ENCODE results near the gene UBXN6.

Gene UBXN6

DNA sequence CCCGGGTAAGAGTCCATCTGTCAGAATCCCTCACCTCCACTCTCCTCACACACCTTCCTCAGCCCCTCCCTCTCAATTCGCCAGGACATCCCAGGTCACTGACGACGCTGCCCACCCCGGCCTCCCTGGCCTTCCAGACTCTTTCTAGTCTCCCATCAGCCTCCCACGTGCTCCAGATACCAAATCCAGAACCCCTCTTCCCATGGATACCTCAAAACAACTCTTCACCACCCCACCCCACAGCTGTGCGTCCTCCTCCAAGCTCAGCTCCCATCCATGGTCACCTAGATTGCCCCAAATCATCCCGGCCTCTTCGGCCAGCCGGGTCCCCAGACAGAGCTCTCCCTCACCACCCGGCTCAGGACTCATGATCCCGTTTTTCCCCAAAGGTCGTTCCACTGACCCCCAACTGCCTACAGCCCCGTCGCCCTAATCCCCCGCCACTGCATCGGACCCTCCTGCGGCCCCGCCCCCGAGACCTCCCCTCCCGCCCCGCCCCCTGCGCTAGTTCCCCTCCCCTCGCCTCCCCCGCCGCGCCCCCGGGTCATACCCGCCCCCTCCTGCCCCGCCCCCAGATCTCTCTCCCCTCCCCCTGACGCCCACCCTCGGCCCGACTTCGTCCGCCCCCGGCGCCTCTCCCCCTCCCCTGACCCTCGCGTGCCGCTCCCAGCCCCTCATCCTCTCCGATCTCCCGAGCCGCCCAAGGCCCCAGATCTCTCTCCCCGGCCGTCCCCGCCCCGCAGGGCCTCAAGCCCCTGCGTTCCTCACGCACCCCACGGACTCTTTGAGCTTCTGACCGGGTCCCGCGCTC, 546 bp downstream of the UBXN6 start:
- no peak for DNase-seq (ENCODE audit: low read depth in 1 of 2, low spot score in 1 of 2)

DNA sequence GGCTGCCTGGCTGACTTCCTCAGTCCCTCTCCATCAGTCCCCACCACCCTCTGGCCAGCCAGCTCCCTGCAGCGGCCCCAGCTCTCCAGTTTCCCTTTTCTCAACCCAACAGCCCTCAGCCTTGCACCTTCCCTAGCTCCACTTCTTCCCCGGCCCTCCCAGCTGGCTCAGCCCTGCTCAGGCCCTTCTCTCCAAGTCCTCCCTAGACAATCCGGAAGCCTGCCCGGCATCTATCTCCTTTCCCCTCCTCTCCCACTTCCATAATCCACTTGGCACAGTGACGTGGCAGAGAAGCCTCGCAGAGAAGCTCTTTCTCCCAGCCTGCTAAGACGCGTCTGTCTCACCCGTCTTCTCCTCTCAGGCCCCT, 1.1 kb downstream of the UBXN6 start:
- DNase-seq (ENCODE audit: low read depth in 1 of 2, low spot score in 1 of 2): no peak

- no peak for DNase-seq (ENCODE audit: low read depth in 1 of 2, low spot score in 1 of 2)
These were observed 1.7 kb downstream of the UBXN6 start for GRCh38 chr19:4455719-4456475.

DNA sequence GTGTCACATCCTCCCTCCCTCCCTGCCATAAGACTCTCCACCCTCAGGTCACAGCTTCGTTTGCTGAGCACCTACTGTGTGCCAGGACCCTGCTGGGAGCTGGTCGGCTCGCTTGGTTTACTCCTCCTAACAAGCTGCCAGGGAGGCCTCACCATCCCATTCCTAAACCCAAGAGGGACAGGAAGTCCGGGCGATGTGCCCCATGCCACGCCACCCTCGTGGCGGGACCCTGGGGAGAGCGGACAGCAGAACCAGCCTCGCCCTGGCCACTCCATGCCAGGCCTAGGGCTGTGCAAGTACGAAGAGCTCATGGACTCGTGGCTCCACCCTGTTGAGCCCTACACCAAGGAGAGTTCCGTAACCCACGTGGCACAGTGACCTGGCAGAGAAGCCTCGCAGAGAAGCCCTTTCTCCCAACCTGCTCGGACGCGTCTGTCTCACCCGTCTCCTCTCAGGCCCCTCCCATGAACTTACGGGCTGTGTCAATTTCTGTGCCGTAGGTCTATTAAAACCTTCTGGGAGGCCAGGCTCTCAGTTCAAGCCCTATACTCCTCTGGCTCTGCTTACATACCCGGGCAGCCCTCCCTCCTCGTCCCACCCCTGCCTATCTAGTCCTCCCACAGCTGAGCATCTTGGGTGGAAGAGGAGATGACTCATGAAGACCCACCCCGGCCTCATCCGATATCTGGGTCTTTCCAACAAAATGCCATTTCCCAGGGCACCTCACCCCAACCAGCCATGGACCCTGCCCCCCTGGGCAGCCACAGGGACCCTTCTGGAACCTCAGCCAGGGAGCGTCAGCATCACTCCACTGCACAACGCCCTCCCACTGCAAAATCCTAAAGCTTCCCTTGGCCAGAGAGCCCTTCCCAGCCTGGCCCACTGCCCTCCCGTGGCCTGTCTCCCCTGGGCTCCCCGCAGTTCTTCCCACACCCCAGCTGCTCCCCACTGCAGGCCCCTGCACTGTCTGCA, 2.6 kb downstream of the UBXN6 start:
- no peak for DNase-seq (ENCODE audit: low read depth in 1 of 2, low spot score in 1 of 2)

DNA sequence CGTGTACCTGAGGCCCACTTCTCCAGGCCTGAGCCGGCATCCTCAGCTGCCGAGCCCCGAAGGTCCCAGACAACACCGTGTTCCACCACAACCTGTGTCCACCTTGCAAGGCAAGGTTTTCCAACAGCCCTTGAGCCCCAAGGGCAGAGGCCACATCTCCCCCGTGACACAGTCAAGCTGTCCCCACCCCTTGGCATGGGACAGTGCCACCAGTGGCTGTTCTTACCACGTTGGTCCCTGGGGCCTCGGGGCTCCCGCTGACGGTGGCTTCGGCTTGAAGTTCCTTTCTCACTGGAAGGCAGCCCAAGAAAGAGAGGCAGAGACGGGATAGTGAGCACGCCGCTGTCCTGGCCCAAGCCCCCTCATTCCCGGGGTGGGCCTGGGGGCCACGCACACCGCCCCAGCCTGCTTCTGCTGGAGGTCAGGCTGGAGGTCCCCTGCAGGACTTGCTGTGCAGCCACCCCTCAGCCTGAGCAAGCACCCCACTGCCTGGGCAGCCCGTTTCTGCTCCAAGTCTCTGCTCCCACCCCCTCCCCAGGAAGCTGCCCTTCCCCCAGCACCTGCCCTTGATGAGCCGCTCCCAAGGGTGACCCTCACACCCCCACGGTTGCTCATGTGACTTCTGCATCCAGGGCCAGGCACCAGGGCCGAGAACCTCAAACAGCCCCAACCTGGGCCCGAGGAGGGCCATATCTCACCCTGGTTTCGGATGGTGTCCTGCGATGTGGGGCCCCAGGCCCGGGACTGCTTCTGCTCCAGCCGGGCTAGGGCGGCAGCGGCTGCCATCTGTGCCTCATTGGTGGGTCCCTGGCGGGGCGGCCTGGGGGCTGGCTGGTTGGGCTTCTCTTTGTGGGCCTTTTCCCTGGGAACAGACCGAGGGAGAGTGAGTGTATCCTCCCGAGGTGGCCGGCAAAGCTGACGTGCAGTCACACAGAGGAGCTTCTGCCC, 4.1 kb downstream of the UBXN6 start:
- no peak for DNase-seq (ENCODE audit: low read depth in 1 of 2, low spot score in 1 of 2)

DNA sequence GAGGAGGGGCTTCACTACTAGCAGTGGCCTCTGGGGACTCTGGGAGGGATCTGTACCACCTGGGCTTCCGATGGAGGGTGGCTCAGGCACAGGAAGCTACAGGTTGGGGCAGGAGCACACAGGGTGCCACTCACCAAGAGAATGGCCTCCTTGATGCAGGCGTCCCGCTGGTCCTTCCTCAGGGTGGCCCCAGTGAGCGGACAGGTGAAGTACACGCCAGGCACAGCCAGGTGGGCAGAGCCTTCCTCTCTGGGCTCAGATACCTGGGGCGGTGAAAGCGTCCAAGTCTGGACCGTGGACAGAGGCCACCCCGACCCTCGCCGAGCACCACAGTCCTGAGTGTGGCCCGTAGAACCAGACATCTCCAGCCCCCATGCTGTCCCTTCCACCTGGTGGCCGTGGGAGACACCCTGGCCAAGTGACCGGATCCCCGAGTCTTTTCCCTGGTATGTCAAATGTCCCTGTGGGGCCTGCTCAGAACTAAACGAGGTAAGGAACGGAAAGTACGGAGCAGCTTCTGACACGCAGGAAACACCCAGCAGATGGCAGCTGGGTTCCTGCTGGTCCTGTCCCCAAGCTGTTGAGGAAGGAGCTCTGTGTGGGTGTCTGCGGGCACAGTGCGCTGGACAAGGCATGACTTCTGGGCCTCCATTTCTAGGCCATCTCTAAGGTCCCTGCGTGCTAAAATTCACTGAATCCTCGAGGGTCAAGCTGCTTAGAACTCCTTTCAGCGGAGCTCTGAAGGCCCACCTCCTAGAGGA, 5.2 kb downstream of the UBXN6 start:
- no peak for DNase-seq (ENCODE audit: low read depth in 1 of 2, low spot score in 1 of 2)

DNA sequence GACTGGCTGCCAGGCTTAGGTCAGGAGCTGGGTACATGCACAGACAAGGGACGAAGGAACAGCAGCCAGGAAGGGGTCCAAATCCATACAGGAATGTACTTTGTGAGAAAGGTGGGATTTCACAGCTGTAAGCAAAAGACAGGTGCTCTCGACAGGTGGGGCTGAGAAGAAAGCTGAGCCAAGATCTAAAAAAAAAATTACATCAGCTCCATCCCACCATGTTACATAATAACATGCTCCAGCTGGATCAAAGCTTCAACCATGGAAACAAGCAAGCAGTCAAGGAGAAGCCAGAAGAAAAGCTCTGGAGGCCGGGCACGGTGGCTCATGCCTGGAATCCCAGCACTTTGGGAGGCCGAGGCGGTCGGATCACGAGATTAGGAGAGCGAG, 8.0 kb downstream of the UBXN6 start:
- DNase-seq (ENCODE audit: low read depth in 1 of 2, low spot score in 1 of 2): no peak

GRCh38 chr19:4449022-4449638, 8.5 kb downstream of the UBXN6 start:
- no peak for DNase-seq (ENCODE audit: low read depth in 1 of 2, low spot score in 1 of 2)

- DNase-seq (ENCODE audit: low read depth in 1 of 2, low spot score in 1 of 2): no peak
These were observed 9.2 kb downstream of the UBXN6 start for GRCh38 chr19:4448147-4448985.

- DNase-seq (ENCODE audit: low read depth in 1 of 2, low spot score in 1 of 2): no peak
These were observed 10.1 kb downstream of the UBXN6 start for GRCh38 chr19:4447327-4448146.

DNA sequence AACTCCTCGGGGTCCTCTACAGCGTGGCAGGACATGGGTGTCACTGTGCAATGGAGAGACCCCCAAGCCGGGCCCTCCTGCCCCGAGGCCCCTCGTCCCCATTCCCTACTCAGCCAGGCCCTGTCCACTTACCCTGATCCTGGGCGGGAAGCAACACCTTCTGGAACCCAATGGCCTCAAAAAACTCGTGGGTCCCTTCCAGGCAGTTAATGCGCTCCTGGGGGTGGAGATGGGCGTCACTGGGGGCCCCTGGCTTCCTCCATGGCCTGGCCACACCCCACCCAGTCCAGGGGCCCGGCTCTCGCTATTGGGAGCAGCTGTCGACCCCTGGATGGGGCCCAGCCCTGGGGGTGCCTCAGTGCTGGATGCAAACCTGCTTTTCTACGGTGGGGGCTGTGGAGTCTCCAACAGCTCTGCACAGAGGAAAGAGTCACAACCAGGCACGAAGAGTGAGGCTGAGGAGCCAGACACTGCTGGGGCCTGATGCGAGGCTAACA, 10.8 kb downstream of the UBXN6 start:
- DNase-seq (ENCODE audit: low read depth in 1 of 2, low spot score in 1 of 2): no peak

GRCh38 chr19:4445963-4446703, 11.5 kb downstream of the UBXN6 start:
- no peak for DNase-seq (ENCODE audit: low read depth in 1 of 2, low spot score in 1 of 2)

- DNase-seq (ENCODE audit: low read depth in 1 of 2, low spot score in 1 of 2): no peak
These were observed 12.5 kb downstream of the UBXN6 start for GRCh38 chr19:4444765-4445741.

DNA sequence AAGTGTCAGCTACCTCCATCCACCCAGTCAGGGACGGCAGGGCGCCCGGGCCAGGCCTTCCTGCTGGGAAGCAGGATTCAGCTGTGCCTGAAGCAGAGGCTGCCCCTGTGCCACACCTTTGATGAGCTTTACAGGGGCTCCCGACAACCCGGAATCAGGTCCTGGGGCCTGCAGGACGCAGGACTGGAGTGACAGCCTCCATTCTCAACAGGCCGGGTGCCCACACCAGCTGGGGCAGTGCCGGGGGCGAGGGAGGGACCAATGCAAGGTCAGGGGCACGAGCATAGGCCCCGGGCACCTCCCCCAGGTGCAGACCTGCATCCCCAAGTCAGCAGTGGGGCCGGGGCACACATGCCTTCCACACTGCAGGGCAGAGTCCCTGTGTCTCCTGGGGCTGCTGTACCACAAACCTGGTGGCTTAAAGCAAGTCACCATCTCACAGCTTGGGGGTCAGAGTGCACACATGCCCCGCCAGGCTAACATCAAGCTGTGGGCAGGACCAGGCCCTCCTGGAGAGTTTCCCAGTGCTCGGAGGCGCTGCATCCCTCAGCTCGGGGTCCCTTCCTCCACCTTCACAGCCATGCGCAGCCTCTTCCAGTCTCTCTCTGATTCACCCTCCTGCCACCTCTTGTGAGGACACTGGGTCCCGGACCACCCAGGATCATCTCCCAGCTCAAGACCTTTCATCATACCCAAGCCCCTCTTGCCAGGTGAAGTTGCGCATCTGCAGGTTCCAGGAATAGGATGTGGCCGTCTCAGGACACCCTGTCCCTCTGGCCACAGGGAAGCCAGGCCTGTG, 13.4 kb downstream of the UBXN6 start:
- DNase-seq (ENCODE audit: low read depth in 1 of 2, low spot score in 1 of 2): no peak

DNA sequence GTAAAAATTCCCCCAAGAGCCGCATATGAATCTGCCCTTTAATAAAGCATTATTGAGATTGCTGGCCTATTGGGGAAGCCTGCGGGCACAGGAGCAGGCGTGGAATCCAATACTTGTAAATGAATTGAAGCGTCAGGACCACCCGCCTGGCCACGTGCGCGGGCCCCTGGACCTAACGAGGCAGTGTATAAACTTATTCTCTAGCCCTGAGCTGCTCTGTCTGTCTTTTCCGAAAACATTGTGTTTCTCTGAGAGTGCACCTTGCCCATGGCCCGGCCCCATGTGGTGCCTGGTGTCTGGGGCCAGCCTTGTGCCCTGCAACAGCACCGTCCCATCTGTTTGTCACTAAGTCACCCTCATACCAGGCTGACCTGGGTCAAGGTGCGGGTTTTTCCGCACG, 14.4 kb downstream of the UBXN6 start:
- DNase-seq (ENCODE audit: low read depth in 1 of 2, low spot score in 1 of 2): no peak

All from stimulated activated CD4-positive, alpha-beta T cell treated with anti-CD3 and anti-CD28 coated beads, Interleukin-15, amount 100 ng/mL, for 1 hour (primary cell).